ENCODE results near the gene PTN.
"Not testable (repeated sequence)": the region's sequence is repeated elsewhere in the genome, so short reads cannot be mapped to it uniquely, and the experiment has no call there.

The PTN gene

GRCh38 chr7:137265480-137265879, 78.1 kb downstream of the PTN start:
- DNase-seq: not testable (repeated sequence)

GRCh38 chr7:137262599-137262998, 80.9 kb downstream of the PTN start:
- no peak for DNase-seq

GRCh38 chr7:137258552-137258951, 85.0 kb downstream of the PTN start:
- no peak for DNase-seq

GRCh38 chr7:137254766-137255165, 88.8 kb downstream of the PTN start:
- no peak for DNase-seq

GRCh38 chr7:137245890-137246289, 97.6 kb downstream of the PTN start:
- DNase-seq: no peak

- no peak for DNase-seq
Observed at GRCh38 chr7:137245186-137245585, 98.3 kb downstream of the PTN start.

- DNase-seq: no peak
Observed at GRCh38 chr7:137243741-137244140, 99.8 kb downstream of the PTN start.

- DNase-seq: no peak
Observed at GRCh38 chr7:137242616-137243015, 100.9 kb downstream of the PTN start.

- no peak for DNase-seq
Observed at GRCh38 chr7:137241655-137242360, 101.7 kb downstream of the PTN start.

- DNase-seq: not testable (repeated sequence)
Observed at GRCh38 chr7:137239186-137239585, 104.3 kb downstream of the PTN start.

GRCh38 chr7:137235434-137235833, 108.1 kb downstream of the PTN start:
- no peak for DNase-seq

GRCh38 chr7:137231167-137231566, 112.4 kb downstream of the PTN start:
- no peak for DNase-seq

GRCh38 chr7:137221467-137221866, 122.1 kb downstream of the PTN start:
- DNase-seq: no peak

- DNase-seq: no peak
Observed at GRCh38 chr7:137213744-137214143, 129.8 kb downstream of the PTN start.

- no peak for DNase-seq
Observed at GRCh38 chr7:137209151-137209817, 134.2 kb downstream of the PTN start.

- DNase-seq: no peak
Observed at GRCh38 chr7:137206770-137207169, 136.8 kb downstream of the PTN start.

GRCh38 chr7:137204246-137204645, 139.3 kb downstream of the PTN start:
- no peak for DNase-seq

- DNase-seq: no peak
Observed at GRCh38 chr7:137203351-137203750, 140.2 kb downstream of the PTN start.

GRCh38 chr7:137196648-137197047, 146.9 kb downstream of the PTN start:
- no peak for DNase-seq

- no peak for DNase-seq
Observed at GRCh38 chr7:137195996-137196395, 147.5 kb downstream of the PTN start.

- DNase-seq: not testable (repeated sequence)
Observed at GRCh38 chr7:137181619-137182018, 161.9 kb downstream of the PTN start.
